ENCODE data around the gene GDNF.

The GDNF gene

DNA sequence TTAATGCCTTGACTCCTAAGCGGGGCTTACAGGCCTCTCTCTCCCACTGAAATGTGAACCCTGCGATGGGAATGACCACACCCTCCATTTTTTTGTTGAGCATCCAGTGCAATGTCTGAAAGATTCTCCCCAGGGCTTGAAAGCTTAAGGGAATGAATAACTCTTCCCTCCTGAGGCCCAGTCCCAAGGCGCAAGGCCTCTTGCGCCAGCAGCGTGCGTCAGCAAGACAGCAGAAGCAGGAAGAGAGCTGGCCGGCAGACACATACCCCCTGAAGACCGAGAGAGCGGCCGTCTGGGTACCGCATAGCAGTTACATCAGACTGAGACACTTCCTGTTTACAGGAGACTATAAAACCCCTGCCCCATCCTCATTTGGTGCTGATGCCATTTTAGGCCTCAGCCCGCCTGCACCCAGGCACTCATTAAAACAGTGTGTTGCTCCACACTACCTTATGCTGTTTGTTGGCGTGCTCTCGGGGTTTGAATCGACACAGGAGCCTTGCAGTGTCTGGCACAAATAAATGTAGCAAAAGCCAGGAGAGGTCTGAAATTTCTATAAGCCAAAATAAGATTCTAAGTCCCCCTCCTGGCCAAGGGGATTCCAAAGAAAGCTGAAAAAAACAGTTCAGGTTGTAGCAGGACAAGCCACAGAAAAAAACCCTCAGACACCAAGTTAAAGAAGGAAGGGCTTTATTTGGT is 62.3 kb downstream of the GDNF start:
- no peak for DNase-seq

GRCh38 chr5:37776826-37777225 is 63.0 kb downstream of the GDNF start:
- DNase-seq = no peak

GRCh38 chr5:37774912-37775483 is 64.8 kb downstream of the GDNF start:
- DNase-seq = no peak

DNA sequence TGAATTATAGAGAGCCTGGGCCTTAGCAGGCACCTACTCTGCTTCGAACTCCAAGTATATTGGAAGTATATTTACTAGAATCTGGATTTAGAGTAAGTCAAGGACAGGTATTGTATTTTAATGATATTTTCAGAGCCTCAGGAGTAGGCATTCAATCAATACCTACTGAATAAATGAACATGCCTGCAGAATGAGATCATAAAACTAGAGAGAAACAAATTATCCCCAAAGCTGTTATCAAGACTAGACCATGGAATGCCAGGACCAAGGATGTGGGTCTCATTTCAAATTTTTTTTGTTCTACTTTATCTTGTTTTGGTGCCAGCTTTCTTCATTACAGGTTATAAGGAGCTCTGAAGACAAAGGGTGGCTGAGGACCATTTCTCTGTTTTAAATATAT is 66.0 kb downstream of the GDNF start:
- DNase-seq = no peak

DNA sequence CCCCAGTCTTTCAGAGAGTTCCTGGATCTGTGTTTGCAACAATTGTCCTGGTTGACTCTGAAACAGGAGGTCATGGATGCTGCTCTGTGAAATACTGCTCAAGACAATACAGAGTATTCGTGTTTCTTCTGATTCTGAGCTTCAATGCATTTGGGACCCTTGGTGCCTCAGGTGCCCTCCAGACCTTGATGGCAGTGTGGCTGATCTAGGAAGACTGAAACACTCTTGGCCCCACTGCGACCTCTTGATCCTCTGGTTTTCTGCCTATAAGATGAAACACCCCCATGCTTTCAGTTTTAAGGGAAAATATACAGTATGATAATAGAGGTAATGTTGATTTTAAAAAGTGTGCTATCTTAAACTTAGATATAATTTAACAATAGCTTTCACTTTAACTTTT is 67.6 kb downstream of the GDNF start:
- no peak for DNase-seq

- no peak for DNase-seq
These were observed 68.1 kb downstream of the GDNF start for GRCh38 chr5:37771731-37772130.

- no peak for DNase-seq
These were observed 68.6 kb downstream of the GDNF start for GRCh38 chr5:37771203-37771611.

DNA sequence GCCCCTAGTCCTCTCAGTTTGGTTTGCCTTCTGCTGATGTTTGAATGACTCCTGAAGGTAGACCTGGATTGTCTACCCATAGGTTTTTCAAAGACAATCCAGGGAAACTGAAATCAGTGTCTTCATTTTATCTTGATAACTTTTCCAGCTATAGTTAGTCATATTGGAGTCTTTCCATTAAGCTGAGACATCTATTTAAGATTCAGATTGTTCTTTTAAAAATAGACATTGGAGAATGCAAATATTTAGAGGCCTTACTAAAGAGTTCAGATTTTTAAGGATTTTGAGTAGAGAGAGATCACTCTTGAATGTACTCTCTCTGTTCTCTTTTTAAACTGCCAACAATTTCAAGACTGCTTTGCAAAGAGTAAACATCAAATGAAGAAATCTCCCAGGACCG is 69.1 kb downstream of the GDNF start:
- DNase-seq = no peak

GRCh38 chr5:37769840-37770239 is 70.0 kb downstream of the GDNF start:
- no peak for DNase-seq

DNA sequence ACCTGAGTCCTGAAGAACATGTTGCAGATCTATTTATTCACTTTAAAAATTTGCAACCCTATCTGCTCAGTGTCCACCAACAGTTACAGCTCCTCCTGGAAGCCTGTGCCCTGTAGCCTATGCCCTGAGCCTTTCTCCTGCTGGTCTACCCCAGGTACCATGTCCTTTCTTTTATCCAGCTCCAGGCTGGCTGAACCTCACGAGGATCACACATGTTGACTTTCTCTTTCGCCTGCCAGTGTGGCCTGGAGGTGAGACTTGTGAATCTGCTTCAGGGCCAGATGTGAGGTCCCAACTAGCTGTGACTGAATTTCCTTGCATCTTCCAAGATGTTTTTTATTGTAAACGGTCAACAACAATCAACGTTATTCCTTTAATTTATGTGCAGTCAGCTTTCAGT is 70.7 kb downstream of the GDNF start:
- no peak for DNase-seq

- DNase-seq = no peak
These were observed 71.5 kb downstream of the GDNF start for GRCh38 chr5:37768371-37768770.

DNA sequence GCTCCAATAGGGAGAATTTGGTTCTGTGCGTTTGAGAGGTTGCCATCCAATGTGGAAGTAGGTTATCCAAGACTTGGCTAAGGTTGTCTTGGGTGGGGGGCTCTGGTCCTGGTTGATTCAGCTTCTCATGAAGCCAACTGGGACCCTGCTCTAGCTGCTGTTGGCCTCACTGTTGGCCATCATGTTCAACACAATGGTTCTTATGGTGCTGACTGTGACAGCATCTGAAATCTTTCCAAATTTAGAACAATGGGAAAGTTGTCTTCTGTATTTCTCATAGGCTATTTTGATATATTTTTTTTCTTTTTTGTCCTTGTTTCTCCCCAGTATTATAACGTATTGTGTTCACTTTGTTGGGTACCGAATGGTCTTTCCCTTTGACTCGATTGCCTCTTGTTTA is 71.9 kb downstream of the GDNF start:
- no peak for DNase-seq

- DNase-seq = no peak
These were observed 72.6 kb downstream of the GDNF start for GRCh38 chr5:37767251-37767650.
